H1 (cell line): Measurements from ENCODE around the gene KYNU. TPM values are rescaled to one million over a fixed set of nuclear protein-coding genes. Genes with fewer than 3 reads are reported as not detected.

Experiments
- JUND ChIP-seq: IDR thresholded peaks from 2 replicates; pipeline ENCODE4 v1.6.1; 2011; ENCODE audit warnings: mild to moderate bottlenecking, improper control_type of control experiment, low read length
- polyA plus RNA-seq, 7 experiments: library from polyadenylated mRNA; depleted of rRNA in 3 of 7; stranded (reverse) in 5 of 7; unstranded in 2 of 7; fragments of >200 nt in 5 of 7; fragments of 200-250 nt in 2 of 7; gene quantifications; 1 replicate in 5 of 7; 2 replicates in 1 of 7; 4 replicates in 1 of 7; pipeline versions ENCODE4 v1.2.1 to v1.2.3, GENCODE V29; 2011 to 2013; ENCODE audit warnings: missing spikeins in 2 of 7, mixed read lengths in 2 of 7
- total RNA-seq: library from RNA; stranded (reverse); fragmentation: NEBNext Ultra II Directional; extraction: Animal tissue kit (Norgen Biotek cat#: 25700); gene quantifications from 2 replicates; pipeline ENCODE4 v1.2.1, GENCODE V29; 2021

Gene KYNU
- total and polyA plus RNA-seq, 2 of the 8 experiments (the other 6 are each of a cell fraction or from before 2014, with no cell fraction given) = 0.09 to 0.13 TPM

DNA sequence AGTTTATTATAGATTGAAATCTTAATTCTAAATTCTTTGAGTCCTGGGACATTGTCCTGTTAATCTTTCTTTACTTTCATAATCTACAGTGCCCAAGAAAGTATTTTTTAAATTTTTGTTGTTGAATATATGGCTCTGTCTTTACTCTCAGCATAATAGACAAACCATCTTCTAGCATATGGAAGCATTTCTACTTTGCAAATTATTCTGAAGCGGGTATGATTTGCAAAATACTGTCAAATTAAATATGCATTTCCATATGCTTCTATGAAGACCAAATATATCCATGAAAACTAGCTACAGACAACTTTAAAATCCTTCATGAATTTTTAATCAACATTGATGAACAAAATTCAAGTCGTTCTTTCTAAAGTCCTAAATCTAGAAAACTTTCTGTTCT lies 117.2 kb downstream of the KYNU start (continued):
- no peak for TF ChIP-seq JUND
